PC-9 (cell line): Measurements from ENCODE around the gene ZDHHC11. TPM values are rescaled to one million over a fixed set of nuclear protein-coding genes. Genes with fewer than 3 reads are reported as not detected.

Experiments
- BruUV-seq: library from RNA; stranded (reverse); fragments of 400-500 nt; replicated peaks from 2 replicates; lab custom pipeline; 2021; lab: Mats Ljungman, UMichigan
- CTCF ChIA-PET: fragments of 300-600 bp; sonication (Branson Sonifier 250); formaldehyde crosslinking; loops from one replicate; lab custom pipeline; 2022; ENCODE audit warnings: antibody characterized with exemption; lab: Charles Lee
- POLR2A ChIA-PET: fragments of 300-600 bp; sonication (Branson Sonifier 250); formaldehyde crosslinking; loops from one replicate; lab custom pipeline; 2022; ENCODE audit warnings: antibody characterized with exemption; ENCODE audit not compliant: unreplicated experiment; lab: Charles Lee
- DNase-seq, 2 experiments: peaks; one replicate each; pipeline versions ENCODE4 v3.0.0 to v3.0.0-alpha.2; 2015 to 2022; ENCODE audit warnings: mixed read lengths in 1 of 2
- H2AFZ ChIP-seq: fragments of 200-600 bp; sonication (generic); 2 replicates; pipeline ENCODE4 v1.8.1; 2017; ENCODE audit warnings: antibody characterized with exemption
- H3F3A ChIP-seq: fragments of 200-600 bp; sonication (generic); 2 replicates; pipeline ENCODE4 v1.8.1; 2017; ENCODE audit warnings: antibody characterized with exemption, mild to moderate bottlenecking, low read depth; ENCODE audit not compliant: insufficient read depth
- H3K27ac ChIP-seq: fragments of 200-600 bp; sonication (generic); 2 replicates; pipeline ENCODE4 v1.6.1; 2016; ENCODE audit warnings: mixed run types
- H3K27me3 ChIP-seq: fragments of 200-600 bp; sonication (generic); 2 replicates; pipeline ENCODE4 v1.6.1; 2016; ENCODE audit warnings: low read depth, mixed run types; ENCODE audit not compliant: insufficient read depth
- H3K36me3 ChIP-seq: fragments of 200-600 bp; sonication (generic); 2 replicates; pipeline ENCODE4 v1.6.1; 2016; ENCODE audit warnings: low read depth, mixed run types
- H3K4me1 ChIP-seq: fragments of 200-600 bp; sonication (generic); replicated peaks from 2 replicates; pipeline ENCODE4 v1.6.1; 2016; ENCODE audit warnings: mixed run types; ENCODE audit not compliant: insufficient read depth
- H3K4me2 ChIP-seq: fragments of 200-600 bp; sonication (generic); 2 replicates; pipeline ENCODE4 v1.6.1; 2017; ENCODE audit warnings: mixed run types
- H3K4me3 ChIP-seq: fragments of 200-600 bp; sonication (generic); 2 replicates; pipeline ENCODE4 v1.6.1; 2016; ENCODE audit warnings: mixed run types
- H3K79me2 ChIP-seq: fragments of 200-600 bp; sonication (generic); 2 replicates; pipeline ENCODE4 v1.6.1; 2017; ENCODE audit warnings: low read depth, mixed run types
- H3K9me2 ChIP-seq: fragments of 200-600 bp; sonication (generic); 2 replicates; pipeline ENCODE4 v1.8.1; 2017; ENCODE audit warnings: mild to moderate bottlenecking; ENCODE audit not compliant: insufficient read depth
- H3K9me3 ChIP-seq: fragments of 200-600 bp; sonication (generic); 2 replicates; pipeline ENCODE4 v1.8.1; 2016; ENCODE audit warnings: low read depth; ENCODE audit not compliant: insufficient read depth
- H4K20me1 ChIP-seq: fragments of 200-600 bp; sonication (generic); 2 replicates; pipeline ENCODE4 v1.8.1; 2017; ENCODE audit not compliant: insufficient read depth
- EZH2 ChIP-seq: fragments of 200-600 bp; sonication (generic); IDR thresholded peaks from 2 replicates; pipeline ENCODE4 v1.8.0; 2017; ENCODE audit warnings: antibody characterized with exemption, low read depth
- intact Hi-C: fragments of 100-400 bp; cut with micrococcal nuclease; formaldehyde crosslinking; loops from one replicate; pipeline ENCODE4 v1.10.0; 2022; ENCODE audit not compliant: unreplicated experiment
- total RNA-seq: library from RNA; stranded (reverse); gene quantifications from 2 replicates; pipeline ENCODE4 v1.2.3, GENCODE V29; 2021
- TF ChIP-seq, protein P1 (sequence below): fragments of 200-600 bp; sonication (generic); conservative IDR thresholded peaks from 2 replicates; pipeline ENCODE4 v1.6.1; 2017; ENCODE audit warnings: mixed run types, antibody characterized with exemption, mild to moderate bottlenecking, moderate library complexity

Gene ZDHHC11
- total RNA-seq, 1 experiment from 2014 or later: 13.1 TPM

DNA sequence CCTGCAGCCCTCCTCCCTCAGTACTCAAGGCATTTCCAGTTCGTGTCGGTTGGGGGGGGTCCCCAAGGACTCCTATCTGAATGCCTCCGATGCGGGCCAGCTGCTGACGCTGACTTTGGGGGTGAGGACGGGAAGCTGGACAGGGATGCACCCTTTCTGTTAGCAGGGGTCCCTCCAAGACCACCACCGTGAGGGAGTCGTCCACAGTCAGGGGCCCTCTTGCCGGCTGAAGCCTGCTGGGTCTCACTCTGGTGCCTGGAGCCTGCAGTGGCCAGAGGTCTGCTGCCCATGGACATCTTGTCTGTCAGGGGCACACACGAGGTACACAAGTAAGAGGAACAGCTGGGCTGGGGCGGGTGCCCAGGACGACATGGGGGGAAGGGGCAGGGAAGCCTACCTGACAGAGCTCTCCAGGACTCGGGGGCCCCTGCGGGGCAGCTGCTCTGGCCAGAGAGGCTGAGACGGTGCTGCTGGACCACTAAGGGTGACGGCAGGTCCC is 9.1 kb upstream of the ZDHHC11 start:
- no peak overlapping the region for H3K4me2 ChIP-seq
- no peak overlapping the region for H3K4me3 ChIP-seq
- no peaks in the 10 kb centered on the region for H3K36me3 ChIP-seq
- DNase-seq: no peak
- H3K79me2 ChIP-seq: no peaks in the 10 kb centered on the region
- BruUV-seq: no TSS peak
- intact Hi-C loops: no loop called here
- no peak overlapping the region for H2AFZ ChIP-seq
- H3K27ac ChIP-seq: no peak overlapping the region
- H3K9me2 ChIP-seq: no peaks in the 10 kb centered on the region
- no peaks in the 10 kb centered on the region for H3K27me3 ChIP-seq
- H4K20me1 ChIP-seq: peaks cover 18% of the 10 kb centered on the region
- no peaks in the 10 kb centered on the region for H3K4me1 ChIP-seq
- TF ChIP-seq, protein P1, sequence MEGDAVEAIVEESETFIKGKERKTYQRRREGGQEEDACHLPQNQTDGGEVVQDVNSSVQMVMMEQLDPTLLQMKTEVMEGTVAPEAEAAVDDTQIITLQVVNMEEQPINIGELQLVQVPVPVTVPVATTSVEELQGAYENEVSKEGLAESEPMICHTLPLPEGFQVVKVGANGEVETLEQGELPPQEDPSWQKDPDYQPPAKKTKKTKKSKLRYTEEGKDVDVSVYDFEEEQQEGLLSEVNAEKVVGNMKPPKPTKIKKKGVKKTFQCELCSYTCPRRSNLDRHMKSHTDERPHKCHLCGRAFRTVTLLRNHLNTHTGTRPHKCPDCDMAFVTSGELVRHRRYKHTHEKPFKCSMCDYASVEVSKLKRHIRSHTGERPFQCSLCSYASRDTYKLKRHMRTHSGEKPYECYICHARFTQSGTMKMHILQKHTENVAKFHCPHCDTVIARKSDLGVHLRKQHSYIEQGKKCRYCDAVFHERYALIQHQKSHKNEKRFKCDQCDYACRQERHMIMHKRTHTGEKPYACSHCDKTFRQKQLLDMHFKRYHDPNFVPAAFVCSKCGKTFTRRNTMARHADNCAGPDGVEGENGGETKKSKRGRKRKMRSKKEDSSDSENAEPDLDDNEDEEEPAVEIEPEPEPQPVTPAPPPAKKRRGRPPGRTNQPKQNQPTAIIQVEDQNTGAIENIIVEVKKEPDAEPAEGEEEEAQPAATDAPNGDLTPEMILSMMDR: no peak
- TF ChIP-seq EZH2: no peak
- CTCF ChIA-PET: no interaction called here
- H3K9me3 ChIP-seq: no peaks in the 10 kb centered on the region
- POLR2A ChIA-PET: no interaction called here
- peaks cover 11% of the 10 kb centered on the region; the same call in 1 of the 2 replicates for H3F3A ChIP-seq

- Histone ChIP-seq H3K27me3 (no peaks in the 10 kb centered on the region), H3K4me1 (no peaks in the 10 kb centered on the region), H3K4me2 (no peak overlapping the region), H3K27ac (no peak overlapping the region), H3K9me3 (no peaks in the 10 kb centered on the region), H2AFZ (no peak overlapping the region), H3K36me3 (no peaks in the 10 kb centered on the region), H3F3A (peaks cover 11% of the 10 kb centered on the region; the same call in 1 of the 2 replicates), H3K79me2 (no peaks in the 10 kb centered on the region), H4K20me1 (peaks cover 18% of the 10 kb centered on the region), H3K4me3 (no peak overlapping the region), H3K9me2 (no peaks in the 10 kb centered on the region)
- no TSS peak for BruUV-seq
- CTCF ChIA-PET: no interaction called here
- no peak for DNase-seq
- TF ChIP-seq, protein P1: no peak
- POLR2A ChIA-PET: no interaction called here
- intact Hi-C loops: no loop called here
These were observed 8.6 kb upstream of the ZDHHC11 start for GRCh38 chr5:859391-859790.

- Histone ChIP-seq H3K9me2 (no peaks in the 10 kb centered on the region), H3K4me2 (no peak overlapping the region), H4K20me1 (peaks cover 15% of the 10 kb centered on the region), H3K9me3 (no peaks in the 10 kb centered on the region), H2AFZ (no peak overlapping the region), H3F3A (peaks cover 11% of the 10 kb centered on the region; the same call in 1 of the 2 replicates), H3K4me1 (no peaks in the 10 kb centered on the region), H3K27ac (no peak overlapping the region), H3K36me3 (no peaks in the 10 kb centered on the region), H3K27me3 (no peaks in the 10 kb centered on the region), H3K4me3 (no peak overlapping the region), H3K79me2 (no peaks in the 10 kb centered on the region)
- POLR2A ChIA-PET: no interaction called here
- TF ChIP-seq, protein P1: no peak
- no peak for TF ChIP-seq EZH2
- intact Hi-C loops: no loop called here
- no peak for DNase-seq
- no TSS peak for BruUV-seq
- CTCF ChIA-PET: no interaction called here
These were observed 7.9 kb upstream of the ZDHHC11 start for GRCh38 chr5:858726-859125.
